Chondrocyte (in vitro differentiated cells): Measurements from ENCODE around the gene NR4A2. TPM values are rescaled to one million over a fixed set of nuclear protein-coding genes. Genes with fewer than 3 reads are reported as not detected.

ENCODE experiments used
- DNase-seq: peaks from one replicate; pipeline ENCODE4 v3.0.0; 2021; ENCODE audit warnings: mixed read lengths, low spot score
- H3K27ac Mint-ChIP-seq: one replicate; pipeline ENCODE4 v1.8.0; 2021; ENCODE audit warnings: mild to moderate bottlenecking, moderate library complexity, mixed read lengths; ENCODE audit not compliant: unreplicated experiment
- H3K27me3 Mint-ChIP-seq: 2 replicates; pipeline ENCODE4 v1.8.0; 2021; ENCODE audit warnings: low read depth, mixed read lengths
- H3K36me3 Mint-ChIP-seq: 2 replicates; pipeline ENCODE4 v1.8.0; 2021; ENCODE audit warnings: low read depth, mixed read lengths
- H3K4me1 Mint-ChIP-seq: 2 replicates; pipeline ENCODE4 v1.8.0; 2021; ENCODE audit warnings: low read depth, mild to moderate bottlenecking, mixed read lengths
- H3K4me3 Mint-ChIP-seq: one replicate; pipeline ENCODE4 v1.8.0; 2021; ENCODE audit warnings: mild to moderate bottlenecking, moderate library complexity, mixed read lengths; ENCODE audit not compliant: unreplicated experiment
- H3K9me3 Mint-ChIP-seq: 2 replicates; pipeline ENCODE4 v1.8.0; 2021; ENCODE audit warnings: low read depth, mixed read lengths
- CTCF ChIP-seq: fragments of 200-600 bp; sonication (generic); IDR thresholded peaks from 2 replicates; pipeline ENCODE4 v1.5.0; 2021; ENCODE audit warnings: antibody characterized with exemption, mild to moderate bottlenecking, moderate library complexity
- total RNA-seq: library from RNA; stranded (reverse); gene quantifications from 3 replicates; pipeline ENCODE4 v1.2.1, GENCODE V29; 2021

NR4A2 gene
- total RNA-seq, 1 donor from 2014 or later = 1.2 TPM

GRCh38 chr2:156340377-156340776 lies 7.9 kb upstream of the NR4A2 start:
- H3K9me3 Mint-ChIP-seq = no peaks in the 10 kb centered on the region
- no peaks in the 10 kb centered on the region for H3K36me3 Mint-ChIP-seq
- no peak overlapping the region for H3K4me3 Mint-ChIP-seq
- TF ChIP-seq CTCF = no peak
- DNase-seq = no peak
- H3K27ac Mint-ChIP-seq = no peak overlapping the region
- H3K4me1 Mint-ChIP-seq = peaks cover 16% of the 10 kb centered on the region
- no peaks in the 10 kb centered on the region for H3K27me3 Mint-ChIP-seq

GRCh38 chr2:156339865-156340264 lies 7.3 kb upstream of the NR4A2 start:
- Mint-ChIP-seq H3K36me3 (no peaks in the 10 kb centered on the region), H3K27ac (peak overlapping the region; percentile 0)

GRCh38 chr2:156339110-156339847 lies 6.8 kb upstream of the NR4A2 start:
- Mint-ChIP-seq H3K36me3 (no peaks in the 10 kb centered on the region), H3K27ac (peak overlapping the region; percentile 0), H3K9me3 (no peaks in the 10 kb centered on the region), H3K4me3 (no peak overlapping the region), H3K27me3 (no peaks in the 10 kb centered on the region), H3K4me1 (peaks cover 23% of the 10 kb centered on the region)
- TF ChIP-seq CTCF = no peak
- DNase-seq = no peak

More at GRCh38 chr2:156339865-156340264, 7.3 kb upstream of the NR4A2 start:
- H3K4me1 Mint-ChIP-seq = peaks cover 21% of the 10 kb centered on the region
- no peak for DNase-seq
- TF ChIP-seq CTCF = no peak
- no peaks in the 10 kb centered on the region for H3K27me3 Mint-ChIP-seq
- H3K9me3 Mint-ChIP-seq = no peaks in the 10 kb centered on the region
- H3K4me3 Mint-ChIP-seq = no peak overlapping the region

GRCh38 chr2:156338578-156338977 lies 6.1 kb upstream of the NR4A2 start:
- H3K4me3 Mint-ChIP-seq = no peak overlapping the region
- TF ChIP-seq CTCF = no peak
- H3K4me1 Mint-ChIP-seq = peaks cover 25% of the 10 kb centered on the region
- H3K27ac Mint-ChIP-seq = no peak overlapping the region
- DNase-seq = no peak
- H3K9me3 Mint-ChIP-seq = no peaks in the 10 kb centered on the region
- H3K27me3 Mint-ChIP-seq = no peaks in the 10 kb centered on the region
- no peaks in the 10 kb centered on the region for H3K36me3 Mint-ChIP-seq

GRCh38 chr2:156334496-156335478 lies 2.3 kb upstream of the NR4A2 start:
- peak; percentile 50 for TF ChIP-seq CTCF
- Mint-ChIP-seq H3K4me1 (peaks cover 32% of the 10 kb centered on the region), H3K27ac (peak overlapping the region; percentile 98), H3K36me3 (no peaks in the 10 kb centered on the region), H3K27me3 (peaks cover 12% of the 10 kb centered on the region), H3K9me3 (no peaks in the 10 kb centered on the region), H3K4me3 (peak overlapping the region; percentile 94)
- DNase-seq = peak; percentile 84
